GM12801 (cell line): Measurements from ENCODE around the gene GRIN3B.

Source experiments
- CTCF ChIP-seq: IDR thresholded peaks from one replicate; pipeline ENCODE4 v1.5.1; 2011; ENCODE audit warnings: control low read depth; ENCODE audit not compliant: insufficient read length; ENCODE audit errors: extremely low read depth

Gene GRIN3B

GRCh38 chr19:955803-956765 is 44.1 kb upstream of the GRIN3B start:
- no peak for TF ChIP-seq CTCF

DNA sequence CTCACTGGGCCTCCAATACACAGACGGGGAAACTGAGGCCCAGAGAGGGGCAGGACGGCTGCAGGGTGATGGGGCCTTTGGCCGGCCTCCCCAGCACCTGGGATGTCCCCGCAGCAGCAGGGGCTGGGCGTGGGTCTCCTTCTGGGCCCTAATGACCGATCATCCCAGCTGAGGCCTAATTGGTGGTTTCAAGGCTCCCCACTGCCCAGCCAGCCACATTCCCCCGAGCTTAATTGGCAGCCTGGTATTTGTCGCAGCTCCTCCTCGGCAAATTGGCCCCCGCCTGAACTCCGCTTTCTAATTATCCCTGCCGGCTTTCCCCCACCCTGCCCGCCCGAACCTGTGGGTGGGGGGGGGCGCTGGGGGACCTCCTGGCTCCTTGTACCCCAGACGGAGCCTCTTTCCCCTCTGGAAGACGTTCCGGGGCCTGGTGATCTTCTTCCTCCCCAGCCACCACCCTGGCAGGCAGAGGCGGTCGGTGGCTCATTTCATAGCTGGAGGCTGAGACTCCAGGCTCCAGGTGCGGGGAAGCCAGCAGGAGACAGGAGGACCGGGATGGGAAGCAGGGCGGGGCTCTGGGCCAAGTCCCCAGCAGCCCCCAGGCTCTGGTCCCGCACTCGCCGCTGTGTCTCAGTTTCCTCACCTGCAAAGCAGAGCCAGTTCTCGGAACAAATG is 43.3 kb upstream of the GRIN3B start:
- no peak for TF ChIP-seq CTCF

- TF ChIP-seq CTCF: no peak
Observed at GRCh38 chr19:958967-959855, 41.0 kb upstream of the GRIN3B start.

- TF ChIP-seq CTCF: no peak
Observed at GRCh38 chr19:960020-960419, 40.2 kb upstream of the GRIN3B start.

DNA sequence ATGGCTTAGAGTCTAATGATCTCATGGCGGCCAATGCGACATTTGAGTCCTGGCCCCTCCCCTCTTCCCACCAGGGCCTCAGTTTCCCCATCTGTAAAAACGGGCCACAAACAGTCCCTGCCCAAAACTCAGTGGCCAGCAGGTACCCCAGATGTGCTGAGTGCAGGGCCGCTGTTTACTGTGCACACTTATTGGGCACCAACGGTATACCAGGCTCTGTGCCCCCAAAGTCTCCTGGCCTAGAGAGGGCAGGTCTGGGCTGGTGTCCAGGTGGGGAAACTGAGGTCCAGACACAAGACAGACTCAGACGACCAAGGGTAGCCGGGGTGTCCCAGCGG is 39.6 kb upstream of the GRIN3B start:
- TF ChIP-seq CTCF: no peak

DNA sequence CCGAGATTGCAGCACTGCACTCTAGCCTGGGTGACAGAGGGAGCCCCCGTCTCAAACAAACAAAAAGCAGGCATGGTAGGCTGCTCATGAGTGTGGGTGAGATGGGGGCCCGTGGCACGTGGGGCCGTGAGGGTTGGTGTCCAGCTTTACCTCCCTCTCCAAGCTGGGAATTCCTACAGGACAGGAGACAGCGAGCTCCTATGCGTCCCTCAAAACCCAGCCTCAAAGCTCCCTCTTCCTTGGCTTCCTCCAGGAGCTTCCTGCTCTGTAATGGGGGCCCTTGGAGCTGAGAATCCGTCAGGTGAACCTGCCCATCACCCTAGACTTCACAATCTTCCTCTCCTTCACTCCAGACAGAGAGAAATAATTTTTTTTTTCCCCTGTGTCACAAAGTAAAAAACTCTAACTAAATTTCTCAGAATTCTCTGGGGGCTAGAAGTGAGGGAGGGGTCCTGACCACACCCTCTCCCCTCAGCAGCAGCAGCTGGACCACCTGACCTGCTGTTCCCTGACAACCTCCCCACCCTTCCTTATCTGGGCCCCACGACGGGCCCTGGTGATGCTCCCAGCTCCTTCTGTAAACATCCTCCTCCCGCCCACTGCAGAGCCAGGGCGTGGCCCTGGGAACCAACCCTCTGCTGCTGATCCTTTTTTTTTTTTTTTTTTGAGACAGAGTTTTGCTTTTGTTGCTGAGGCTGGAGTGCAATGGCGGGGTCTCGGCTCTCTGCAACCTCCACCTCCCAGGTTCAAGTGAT is 38.2 kb upstream of the GRIN3B start:
- TF ChIP-seq CTCF: no peak
